H1 (cell line): Measurements from ENCODE around the gene NEDD4. TPM values are rescaled to one million over a fixed set of nuclear protein-coding genes. Genes with fewer than 3 reads are reported as not detected.

Source experiments
- JUND ChIP-seq: IDR thresholded peaks from 2 replicates; pipeline ENCODE4 v1.6.1; 2011; ENCODE audit warnings: mild to moderate bottlenecking, improper control_type of control experiment, low read length
- polyA plus RNA-seq, 7 experiments: library from polyadenylated mRNA; depleted of rRNA in 3 of 7; stranded (reverse) in 5 of 7; unstranded in 2 of 7; fragments of >200 nt in 5 of 7; fragments of 200-250 nt in 2 of 7; gene quantifications; 1 replicate in 5 of 7; 2 replicates in 1 of 7; 4 replicates in 1 of 7; pipeline versions ENCODE4 v1.2.1 to v1.2.3, GENCODE V29; 2011 to 2013; ENCODE audit warnings: missing spikeins in 2 of 7, mixed read lengths in 2 of 7
- total RNA-seq: library from RNA; stranded (reverse); fragmentation: NEBNext Ultra II Directional; extraction: Animal tissue kit (Norgen Biotek cat#: 25700); gene quantifications from 2 replicates; pipeline ENCODE4 v1.2.1, GENCODE V29; 2021

The NEDD4 gene
- total and polyA plus RNA-seq, 2 of the 8 experiments (the other 6 are each of a cell fraction or from before 2014, with no cell fraction given): 0.95 to 3.9 TPM

- TF ChIP-seq JUND: no peak
Observed at GRCh38 chr15:56034514-56034913, 41.1 kb upstream of the NEDD4 start (continued).
